Daoy (cell line): Measurements from ENCODE around the gene TIAM2. TPM values are rescaled to one million over a fixed set of nuclear protein-coding genes. Genes with fewer than 3 reads are reported as not detected.
"Not testable (repeated sequence)": the region's sequence is repeated elsewhere in the genome, so short reads cannot be mapped to it uniquely, and the experiment has no call there.

Source experiments
- DNase-seq: peaks from one replicate; pipeline ENCODE4 v3.0.0-alpha.2; 2015; ENCODE audit warnings: low read depth
- total RNA-seq: library from RNA; depleted of rRNA; stranded (reverse); fragments of >200 nt; shearing (Covaris generic); gene quantifications from 2 replicates; pipeline ENCODE4 v1.2.3, GENCODE V29; 2014

Gene TIAM2
- total RNA-seq, 1 experiment from 2014 or later, result 16.9 TPM

DNA sequence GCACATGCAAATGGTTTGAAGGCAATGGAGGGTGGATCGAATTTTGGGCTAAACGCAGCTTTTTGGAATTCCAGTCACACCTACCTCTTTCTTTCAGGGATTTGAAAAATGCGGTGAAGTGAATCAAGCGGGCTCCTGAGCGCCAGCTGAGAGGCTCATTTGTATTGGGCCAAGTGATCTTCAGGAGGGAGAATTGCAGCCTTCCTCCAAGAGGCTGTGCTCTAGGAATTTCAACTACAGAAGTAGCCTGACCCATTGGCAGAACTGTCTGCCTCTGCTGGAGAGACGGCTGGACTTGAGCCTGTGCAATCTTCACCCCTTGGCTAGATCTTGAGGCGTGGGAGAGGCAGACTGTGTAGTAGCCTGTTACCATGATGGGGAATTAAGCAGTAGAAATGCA, 5.7 kb upstream of the TIAM2 start:
- DNase-seq, result no peak

GRCh38 chr6:154991207-154991606, 3.9 kb upstream of the TIAM2 start:
- no peak for DNase-seq

DNA sequence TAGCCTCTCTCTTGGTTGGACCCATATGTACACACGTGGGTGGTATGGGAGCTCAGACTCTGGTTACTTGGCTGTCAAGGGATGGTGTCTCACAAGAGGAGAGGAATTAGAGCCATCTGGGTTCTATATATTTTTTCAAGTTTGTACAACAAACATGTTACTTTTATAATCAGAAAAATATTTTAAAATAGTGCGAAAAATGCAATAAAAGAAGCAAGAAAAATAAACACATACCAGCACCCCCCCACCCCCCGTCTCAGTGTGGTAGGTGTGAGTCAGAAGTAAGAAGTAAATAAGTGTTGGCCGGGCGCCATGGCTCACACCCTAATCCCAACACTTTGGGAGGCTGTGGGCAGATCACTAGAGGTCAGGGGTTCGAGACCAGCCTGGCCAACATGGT, 2.1 kb upstream of the TIAM2 start:
- DNase-seq, result peak; percentile 72

GRCh38 chr6:154993710-154994109, 1.4 kb upstream of the TIAM2 start:
- DNase-seq, result peak; percentile 17

DNA sequence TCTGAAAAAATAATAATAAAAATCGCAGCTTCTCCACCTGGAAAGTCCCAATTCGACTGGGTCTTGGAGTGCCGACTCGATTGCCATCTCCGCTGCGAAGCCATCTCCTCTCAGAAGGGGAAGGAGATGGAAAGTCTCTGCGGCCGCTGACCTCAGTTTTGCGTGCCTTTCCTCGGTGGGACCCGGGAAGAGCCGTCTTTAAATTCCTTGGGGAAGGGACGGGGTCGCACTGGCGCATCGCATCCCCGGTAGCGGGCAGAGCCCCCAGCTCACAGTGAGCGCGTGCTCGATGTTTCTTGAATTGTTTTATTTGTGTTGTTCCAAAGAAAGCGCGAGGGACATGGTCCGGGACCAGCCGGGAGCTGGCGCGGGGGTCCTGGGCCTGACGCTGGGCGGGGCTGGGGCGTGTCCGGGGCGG, 270 bp upstream of the TIAM2 start:
- no peak for DNase-seq

DNA sequence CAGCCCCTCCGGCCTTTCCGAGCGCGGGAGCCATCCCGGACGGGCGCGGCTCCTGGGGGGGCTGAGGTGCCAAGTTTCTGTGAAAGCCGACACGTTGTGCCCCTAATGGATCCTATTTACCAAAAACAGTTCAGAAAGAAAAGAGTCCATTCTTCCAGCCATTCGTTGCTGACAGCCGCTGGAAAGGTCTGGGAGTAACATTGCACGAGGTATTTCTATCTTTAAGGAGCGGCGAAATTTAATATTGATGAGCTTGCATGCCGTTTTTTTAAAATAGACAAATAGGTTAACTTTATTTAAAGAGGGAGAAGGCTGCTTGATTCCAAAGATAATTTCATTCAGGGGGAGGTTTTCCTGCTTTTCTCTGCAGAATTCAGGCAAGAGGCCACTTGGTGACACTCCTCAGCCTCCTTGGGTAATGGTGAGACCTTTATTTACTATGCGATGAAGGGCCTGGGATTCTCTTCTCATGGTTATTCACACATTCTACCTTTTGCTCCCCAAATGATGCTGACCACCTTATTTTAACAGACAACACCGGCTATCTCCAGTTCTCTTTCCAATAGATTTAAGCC, 988 bp downstream of the TIAM2 start:
- no peak for DNase-seq

- no peak for DNase-seq
These were observed 1.8 kb downstream of the TIAM2 start for GRCh38 chr6:154996841-154997311.

- no peak for DNase-seq
These were observed 3.7 kb downstream of the TIAM2 start for GRCh38 chr6:154998855-154999254.

DNA sequence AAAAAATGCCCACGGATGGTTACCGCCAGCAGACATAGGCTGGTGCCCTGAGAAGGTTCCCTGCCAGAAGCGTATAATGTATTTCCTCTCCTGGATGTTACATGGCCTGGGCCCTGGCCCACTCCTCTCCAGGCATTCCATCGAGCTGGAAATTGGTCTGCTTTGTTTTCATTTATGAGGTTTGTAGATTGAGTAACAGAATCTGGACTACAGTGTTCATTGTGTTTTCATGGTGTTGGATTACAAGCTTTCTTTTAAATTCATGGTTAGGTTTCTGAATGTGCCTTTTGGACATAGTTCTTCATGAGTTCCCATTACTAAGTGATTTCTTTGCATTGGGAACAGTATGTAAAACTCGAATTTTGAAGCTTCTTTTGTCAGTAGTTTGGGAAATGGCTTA, 6.4 kb downstream of the TIAM2 start:
- peak; percentile 17 for DNase-seq

- DNase-seq, result no peak
These were observed 6.8 kb downstream of the TIAM2 start for GRCh38 chr6:155001934-155002333.

GRCh38 chr6:155003476-155003875, 8.4 kb downstream of the TIAM2 start:
- DNase-seq, result no peak

DNA sequence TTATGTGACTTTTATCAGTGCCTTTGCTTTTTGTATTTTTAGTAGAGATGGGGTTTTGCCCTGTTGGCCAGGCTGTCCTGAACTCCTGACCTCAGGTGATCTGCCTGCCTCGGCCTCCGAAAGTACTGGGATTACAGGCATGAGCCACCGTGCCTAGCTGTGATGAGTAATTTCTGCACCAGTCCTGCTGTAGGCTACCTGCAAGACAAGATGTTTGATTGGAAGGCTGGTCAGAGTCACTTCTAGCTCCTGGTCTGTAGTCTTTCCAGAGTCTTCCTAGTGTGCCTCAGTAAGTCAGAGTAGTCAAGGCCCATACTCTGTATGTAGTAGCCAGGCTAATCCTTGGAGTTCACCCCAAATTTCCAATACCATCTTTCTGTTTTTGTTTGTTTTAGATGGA, 8.9 kb downstream of the TIAM2 start:
- no peak for DNase-seq

DNA sequence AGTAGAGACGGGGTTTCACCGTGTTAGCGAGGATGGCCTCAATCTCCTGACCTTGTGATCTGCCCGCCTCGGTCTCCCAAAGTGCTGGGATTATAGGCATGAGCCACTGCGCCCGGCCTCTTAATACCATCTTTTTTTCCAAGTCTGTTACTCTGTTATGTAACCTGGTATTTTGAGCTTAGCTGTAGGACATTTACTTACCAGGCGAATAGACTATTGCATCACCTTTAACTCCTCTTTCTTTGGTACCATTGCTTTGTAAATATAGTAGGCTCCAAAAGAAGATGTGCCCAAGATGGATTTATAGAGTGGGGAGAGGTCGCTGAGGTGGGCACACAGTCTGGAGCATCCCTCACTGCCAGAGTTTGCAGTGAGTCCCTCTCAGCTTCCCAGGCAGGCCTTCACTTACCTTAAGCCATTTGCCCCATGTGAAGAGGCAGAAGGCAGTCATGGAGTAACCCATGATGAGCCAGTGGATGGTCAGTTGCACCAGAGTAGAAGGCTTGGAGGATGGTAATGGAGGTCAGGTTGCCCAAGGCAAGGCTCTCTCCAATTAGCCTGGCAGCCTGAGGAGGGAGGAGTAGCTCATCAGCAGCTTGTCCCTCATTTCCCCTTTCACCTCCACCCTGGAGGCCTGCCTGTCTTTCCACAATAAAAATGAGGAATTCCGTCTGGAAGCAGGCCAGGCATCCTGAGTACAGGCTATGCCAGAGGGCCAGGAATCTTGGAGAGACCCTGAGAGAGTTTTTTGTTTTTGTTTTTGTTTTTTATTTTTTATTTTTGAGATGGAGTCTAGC, 9.7 kb downstream of the TIAM2 start:
- DNase-seq, result no peak

- DNase-seq, result no peak
These were observed 13.5 kb downstream of the TIAM2 start for GRCh38 chr6:155008625-155009024.

GRCh38 chr6:155010940-155011339, 15.8 kb downstream of the TIAM2 start:
- DNase-seq, result no peak

DNA sequence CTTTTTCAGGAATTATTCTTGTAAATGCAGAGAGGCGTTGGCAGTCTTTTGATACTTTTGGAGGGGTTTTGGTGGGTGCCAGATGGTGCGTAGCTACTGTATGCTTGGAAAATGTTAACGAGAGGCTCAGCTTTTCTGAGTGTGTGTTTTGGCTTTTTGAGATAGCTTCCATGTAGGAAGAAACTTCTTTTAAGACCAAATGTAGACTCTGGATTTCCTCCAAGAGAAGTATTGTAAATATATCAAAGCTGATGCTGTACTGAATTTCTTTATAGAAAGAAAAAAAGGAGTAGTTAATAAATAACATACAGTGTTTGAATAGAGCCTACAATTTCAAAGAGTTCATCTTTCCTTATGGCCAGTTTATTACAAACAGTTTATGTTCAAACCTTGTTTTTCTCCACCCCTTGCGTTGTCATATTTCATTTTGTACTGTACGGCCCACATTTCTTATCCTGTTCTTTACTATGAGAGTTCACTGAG, 16.7 kb downstream of the TIAM2 start:
- DNase-seq, result no peak

- no peak for DNase-seq
These were observed 18.4 kb downstream of the TIAM2 start for GRCh38 chr6:155013457-155013876.

GRCh38 chr6:155014137-155014536, 19.0 kb downstream of the TIAM2 start:
- no peak for DNase-seq

DNA sequence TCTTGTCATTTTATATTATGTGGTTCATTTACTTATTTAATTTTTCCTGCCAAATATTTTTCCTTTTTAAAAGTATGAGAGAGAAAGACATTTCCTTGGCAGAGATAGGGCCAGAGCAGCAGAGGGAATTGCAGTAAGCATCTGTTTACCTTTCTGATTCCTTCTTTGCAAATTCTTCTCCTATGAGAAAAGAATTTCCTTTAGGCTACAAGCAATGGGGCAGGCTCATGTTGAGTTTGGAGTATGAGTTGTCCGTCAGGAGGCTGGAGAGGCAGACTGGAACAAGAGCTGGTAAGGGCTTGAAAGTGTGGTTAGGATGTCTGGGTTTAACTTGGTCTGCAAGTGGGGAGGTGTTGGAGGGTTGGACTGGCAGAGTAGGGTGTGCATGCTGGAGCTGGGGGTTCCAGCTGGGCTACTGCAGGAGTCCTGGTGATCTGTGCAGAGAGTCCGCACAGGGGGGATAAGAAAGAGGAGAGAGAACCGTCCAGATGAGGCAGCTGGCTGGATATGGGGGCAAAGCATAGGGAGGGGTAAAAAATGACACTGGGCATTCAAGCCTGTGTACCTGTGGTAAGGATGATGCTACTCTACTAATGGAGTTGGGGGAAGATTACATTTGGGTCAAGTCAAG, 19.7 kb downstream of the TIAM2 start:
- DNase-seq, result peak; percentile 20

GRCh38 chr6:155018415-155018814, 23.3 kb downstream of the TIAM2 start:
- not testable (repeated sequence) for DNase-seq

DNA sequence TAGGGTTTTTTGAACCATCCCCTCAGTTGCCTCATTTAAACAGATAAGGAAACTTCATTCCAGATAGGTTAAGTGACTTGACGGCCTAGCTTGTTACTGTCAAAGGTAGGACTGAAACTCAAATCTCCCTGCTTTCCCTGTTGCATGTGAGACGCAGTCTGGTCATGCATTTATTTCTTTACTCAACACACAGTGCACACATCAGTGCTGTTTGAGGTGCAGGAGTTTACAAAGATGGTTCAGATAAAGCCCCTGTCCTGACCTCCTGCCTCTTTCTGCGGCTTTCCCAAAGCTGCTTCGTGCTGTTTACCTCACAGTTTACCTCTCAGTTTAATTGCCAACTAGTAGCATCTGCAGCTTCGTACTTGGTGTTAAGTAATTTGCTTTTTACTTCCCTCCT, 26.6 kb downstream of the TIAM2 start:
- no peak for DNase-seq

DNA sequence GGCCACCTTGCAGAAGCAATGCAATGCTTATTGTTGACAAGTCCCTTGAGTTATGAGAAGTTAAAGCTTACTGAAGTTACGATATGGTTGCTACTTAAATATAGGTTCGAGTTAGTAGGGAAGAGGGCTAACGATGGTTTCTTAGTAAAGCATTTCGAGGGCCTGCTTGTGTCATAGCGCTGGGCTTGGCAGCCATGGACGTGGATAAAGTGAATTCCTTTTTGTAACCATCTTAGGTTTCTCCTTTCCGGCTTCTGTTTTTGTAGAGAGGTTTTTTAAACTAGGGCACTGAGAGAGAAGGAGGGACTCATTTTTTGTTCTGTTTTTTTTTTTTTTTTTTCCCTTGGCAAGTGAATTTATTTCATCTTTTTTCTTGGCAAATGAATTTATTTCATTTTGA, 27.6 kb downstream of the TIAM2 start:
- DNase-seq, result no peak

GRCh38 chr6:155023717-155024116, 28.6 kb downstream of the TIAM2 start:
- no peak for DNase-seq
